Measurements from ENCODE around the gene OTUD4. TPM values are rescaled to one million over a fixed set of nuclear protein-coding genes. Genes with fewer than 3 reads are reported as not detected.
"Not testable (repeated sequence)": the region's sequence is repeated elsewhere in the genome, so short reads cannot be mapped to it uniquely, and the experiment has no call there.

Gene OTUD4
- polyA plus RNA-seq, 3 donors from 2014 or later: 3.0 to 13.0 (median 8.2) TPM

DNA sequence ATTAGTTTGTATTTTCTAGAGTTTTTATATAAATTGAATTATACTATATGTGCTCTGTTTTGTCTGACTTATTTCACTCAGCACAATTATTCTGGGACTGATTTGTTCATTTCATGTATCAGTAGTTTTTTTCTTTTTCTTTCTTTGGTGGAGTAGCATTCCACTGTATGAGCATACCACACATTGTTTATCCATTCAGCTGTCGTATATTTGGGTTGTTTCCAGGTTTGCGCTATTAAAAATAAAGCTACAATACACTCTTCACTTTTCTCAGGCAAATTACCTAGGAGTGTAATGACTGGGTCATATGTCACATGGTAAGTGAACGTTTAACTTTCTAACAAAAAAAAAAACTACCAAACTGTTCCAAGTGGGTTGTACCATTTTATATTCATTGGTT is 9.6 kb upstream of the OTUD4 start:
- Mint-ChIP-seq H3K4me1 (no peaks in the 10 kb centered on the region), H3K4me3 (no peak overlapping the region), H3K27ac (no peak overlapping the region), H3K27me3 (ENCODE audit: low read depth in 3 of 3) (peaks cover 2 to 3% (median 3%) of the 10 kb centered on the region in 3 donors), H3K9me3 (no peaks in the 10 kb centered on the region), H3K36me3 (peaks cover 0 to 5% (median 0%) of the 10 kb centered on the region in 3 donors)
- DNase-seq: no peak

DNA sequence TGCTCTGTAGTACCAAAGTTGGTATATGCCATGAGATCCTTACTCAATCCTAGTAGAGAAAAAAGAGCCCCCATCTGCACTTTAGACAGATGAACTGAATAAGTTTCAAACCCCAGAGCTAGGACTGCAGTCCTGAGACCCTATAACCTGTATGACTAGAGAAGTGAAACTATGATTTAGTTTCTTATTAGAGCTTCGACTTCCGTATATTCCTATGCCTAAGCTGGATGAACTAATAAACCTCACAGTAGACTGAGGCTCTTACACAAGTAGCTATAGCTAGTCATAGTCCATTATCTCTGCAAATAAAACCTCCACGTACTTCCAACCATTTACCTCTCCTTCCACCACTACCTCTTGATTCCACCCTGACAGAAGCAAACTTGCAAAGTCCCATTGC is 6.3 kb upstream of the OTUD4 start:
- no peaks in the 10 kb centered on the region for H3K9me3 Mint-ChIP-seq
- no peak overlapping the region for H3K4me3 Mint-ChIP-seq
- peaks cover 0 to 5% (median 0%) of the 10 kb centered on the region in 3 donors for H3K36me3 Mint-ChIP-seq
- peaks cover 0 to 4% of the 10 kb centered on the region in 2 donors for H3K4me1 Mint-ChIP-seq
- peaks cover 0 to 3% (median 2%) of the 10 kb centered on the region in 3 donors for H3K27me3 Mint-ChIP-seq (ENCODE audit: low read depth in 3 of 3)
- no peak overlapping the region for H3K27ac Mint-ChIP-seq
- no peak for DNase-seq

DNA sequence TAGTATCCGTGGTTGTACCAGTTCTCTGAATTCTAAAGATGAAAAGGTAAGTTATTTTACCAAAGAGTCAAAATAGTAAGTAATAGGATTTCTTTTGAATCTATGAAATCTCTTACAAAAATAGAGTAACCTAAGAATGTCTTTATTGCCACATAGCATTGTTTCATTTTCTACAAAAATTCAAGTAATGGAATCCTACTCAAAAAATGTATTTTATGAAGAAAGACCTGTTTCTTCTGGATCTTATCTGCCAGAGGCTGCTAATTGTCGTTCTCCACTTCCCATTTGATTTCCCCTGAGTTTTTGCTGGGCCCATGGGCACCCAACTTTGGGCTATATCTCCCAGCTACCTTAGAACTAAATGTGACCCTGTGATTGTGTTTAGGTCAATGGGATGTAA is 3.2 kb upstream of the OTUD4 start:
- no peak for DNase-seq

DNA sequence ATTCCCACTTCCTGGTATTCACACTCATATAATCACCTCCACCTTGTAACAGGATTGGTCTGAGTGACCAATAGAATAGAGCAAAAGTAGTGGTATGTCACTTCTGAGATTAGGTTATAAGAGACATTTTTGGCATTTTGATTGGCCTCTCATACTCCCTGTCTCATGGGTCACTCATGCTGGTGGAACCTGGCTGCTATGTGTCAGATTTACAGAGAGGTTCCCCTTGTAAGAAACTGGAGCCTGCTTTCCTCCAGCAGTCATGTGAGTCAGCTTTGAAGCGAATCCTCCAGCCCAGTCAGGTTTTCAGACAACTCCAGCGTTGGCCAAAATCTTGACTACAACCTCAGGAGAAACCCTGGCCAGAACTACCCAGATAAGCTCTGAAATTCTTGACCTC is 2.6 kb upstream of the OTUD4 start:
- Mint-ChIP-seq H3K27me3 (ENCODE audit: low read depth in 3 of 3) (peaks cover 0 to 18% (median 15%) of the 10 kb centered on the region in 3 donors), H3K36me3 (peaks cover 0 to 5% (median 0%) of the 10 kb centered on the region in 3 donors), H3K9me3 (no peaks in the 10 kb centered on the region), H3K4me1 (peaks cover 24 to 25% of the 10 kb centered on the region in 2 donors), H3K4me3 (peak overlapping the region in 1 of 5 donors; percentile 18), H3K27ac (no peak overlapping the region)
- DNase-seq: no peak

More for the DNA sequence above, 3.2 kb upstream of the OTUD4 start:
- peaks cover 0 to 5% (median 0%) of the 10 kb centered on the region in 3 donors for H3K36me3 Mint-ChIP-seq
- no peak overlapping the region for H3K4me3 Mint-ChIP-seq
- H3K27ac Mint-ChIP-seq: no peak overlapping the region
- H3K9me3 Mint-ChIP-seq: no peaks in the 10 kb centered on the region
- H3K4me1 Mint-ChIP-seq: peaks cover 19 to 20% of the 10 kb centered on the region in 2 donors
- peaks cover 0 to 15% (median 14%) of the 10 kb centered on the region in 3 donors for H3K27me3 Mint-ChIP-seq (ENCODE audit: low read depth in 3 of 3)

DNA sequence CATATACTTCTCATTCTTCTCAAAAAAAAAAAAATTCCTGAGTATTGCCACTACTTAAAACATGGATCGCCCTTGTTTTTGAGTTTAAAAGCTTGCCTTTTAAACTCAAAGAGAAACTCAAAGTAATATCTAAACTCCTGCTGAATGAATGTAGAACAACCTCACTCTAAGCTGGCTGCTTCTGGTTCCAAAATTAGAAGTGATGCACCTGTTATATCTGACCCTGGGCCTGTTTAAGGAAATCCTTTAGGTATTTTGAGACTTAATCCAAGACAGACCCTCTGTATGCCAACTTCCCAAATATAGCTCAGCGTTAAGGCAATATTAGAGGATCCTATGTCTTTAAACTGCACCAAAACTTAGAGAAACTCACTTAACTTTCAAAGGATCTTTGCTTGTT is 1.8 kb upstream of the OTUD4 start:
- H3K27ac Mint-ChIP-seq: peak overlapping the region in 2 of 6 donors; percentile 21 to 33
- peaks cover 0 to 21% (median 15%) of the 10 kb centered on the region in 3 donors for H3K27me3 Mint-ChIP-seq (ENCODE audit: low read depth in 3 of 3)
- H3K4me3 Mint-ChIP-seq: peak overlapping the region; percentile 52 to 61 (median 55)
- peaks cover 32 to 33% of the 10 kb centered on the region in 2 donors for H3K4me1 Mint-ChIP-seq
- H3K9me3 Mint-ChIP-seq: no peaks in the 10 kb centered on the region
- H3K36me3 Mint-ChIP-seq: peaks cover 0 to 5% (median 0%) of the 10 kb centered on the region in 3 donors
- no peak for DNase-seq

DNA sequence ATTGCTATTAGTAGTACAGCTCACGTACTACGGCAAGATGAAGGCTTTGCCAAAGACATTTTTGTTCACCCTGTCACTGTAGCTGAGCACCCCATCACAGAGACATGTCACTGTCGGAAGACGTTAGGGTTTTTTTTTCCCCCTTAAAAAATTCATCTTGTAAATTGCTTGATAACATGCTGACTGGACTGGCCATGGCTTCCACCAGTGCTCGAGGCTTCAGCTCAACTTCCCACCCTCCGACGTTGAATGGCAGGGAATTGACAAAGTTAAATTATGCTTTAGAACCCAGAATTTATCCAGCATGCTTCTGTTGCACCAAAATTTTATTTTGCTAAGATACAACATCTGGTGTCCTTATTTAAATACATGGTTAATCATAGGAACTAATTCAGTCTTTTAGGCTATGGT is 707 bp upstream of the OTUD4 start:
- Mint-ChIP-seq H3K27ac (peak overlapping the region; percentile 93 to 96 (median 94)), H3K36me3 (peaks cover 0 to 5% (median 0%) of the 10 kb centered on the region in 3 donors), H3K27me3 (ENCODE audit: low read depth in 3 of 3) (peaks cover 0 to 21% (median 15%) of the 10 kb centered on the region in 3 donors), H3K9me3 (no peaks in the 10 kb centered on the region), H3K4me1 (peaks cover 40% of the 10 kb centered on the region in 2 donors), H3K4me3 (peak overlapping the region; percentile 87 to 90 (median 89))
- DNase-seq: peak in 1 of 3 donors; percentile 1

DNA sequence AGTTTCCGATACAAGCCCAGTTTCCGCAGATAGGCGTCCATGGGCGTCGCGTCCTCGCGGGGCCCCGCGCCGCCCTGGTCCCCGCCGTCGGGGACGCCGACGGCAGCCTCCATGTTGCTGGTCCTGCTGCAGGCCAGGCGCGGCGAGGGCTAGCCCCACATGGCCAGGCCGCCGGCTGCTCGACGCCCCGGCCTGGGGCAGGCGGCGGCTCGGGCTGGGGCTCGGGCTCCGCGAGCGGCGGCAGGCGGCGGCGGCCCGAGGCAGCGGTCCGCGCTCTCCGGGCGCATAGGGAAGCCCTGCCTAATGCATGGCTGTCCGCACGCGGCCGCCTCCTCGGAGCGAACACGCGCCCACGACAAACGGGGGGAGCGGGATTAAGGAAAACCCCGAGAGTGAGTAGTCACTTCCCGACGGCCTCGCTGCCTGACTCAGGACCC is 510 bp downstream of the OTUD4 start:
- not testable (repeated sequence) for H3K9me3 Mint-ChIP-seq, H3K36me3 Mint-ChIP-seq, DNase-seq
- Mint-ChIP-seq H3K27me3 (ENCODE audit: low read depth in 3 of 3) (peaks cover 0 to 21% (median 13%) of the 10 kb centered on the region in 3 donors), H3K27ac (peak overlapping the region; percentile 80 to 100 (median 99)), H3K4me1 (peaks cover 47 to 48% of the 10 kb centered on the region in 2 donors), H3K4me3 (peak overlapping the region; percentile 77 to 97 (median 96))

DNA sequence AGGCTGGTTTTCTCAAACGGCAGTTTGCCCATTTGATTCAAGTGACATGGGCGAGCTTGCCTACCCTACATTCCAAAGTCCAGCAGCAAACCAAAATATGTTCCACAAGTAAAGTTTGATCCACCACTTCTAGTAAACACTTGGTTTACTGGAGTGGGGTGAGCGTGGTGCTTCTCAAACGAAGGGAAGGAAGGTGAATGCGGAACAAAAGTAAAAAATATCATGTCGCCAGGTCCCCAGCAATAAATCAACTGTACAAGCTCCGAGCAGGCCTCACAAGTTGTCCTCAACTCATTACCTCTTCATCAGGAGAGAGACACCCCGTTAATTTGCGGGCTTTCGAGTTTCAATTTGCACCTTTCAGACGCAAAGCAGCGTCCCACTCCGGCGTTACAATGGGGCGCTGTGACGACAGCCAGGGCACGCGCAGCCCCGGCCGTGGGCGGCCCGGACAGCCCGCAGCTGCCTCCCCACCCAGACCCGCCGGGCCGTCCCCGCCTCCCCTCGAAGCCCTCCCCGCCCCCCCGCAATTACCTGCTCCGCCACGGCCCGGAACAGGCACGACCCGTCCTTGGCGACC is 1.0 kb downstream of the OTUD4 start:
- Mint-ChIP-seq H3K4me3 (peak overlapping the region; percentile 93 to 97 (median 96)), H3K36me3 (peaks cover 0 to 3% (median 0%) of the 10 kb centered on the region in 3 donors), H3K27me3 (ENCODE audit: low read depth in 3 of 3) (peaks cover 0 to 21% (median 13%) of the 10 kb centered on the region in 3 donors), H3K9me3 (no peaks in the 10 kb centered on the region), H3K27ac (peak overlapping the region; percentile 94 to 100 (median 99)), H3K4me1 (peaks cover 52% of the 10 kb centered on the region in 2 donors)
- peak; percentile 83 to 87 (median 87) for DNase-seq

DNA sequence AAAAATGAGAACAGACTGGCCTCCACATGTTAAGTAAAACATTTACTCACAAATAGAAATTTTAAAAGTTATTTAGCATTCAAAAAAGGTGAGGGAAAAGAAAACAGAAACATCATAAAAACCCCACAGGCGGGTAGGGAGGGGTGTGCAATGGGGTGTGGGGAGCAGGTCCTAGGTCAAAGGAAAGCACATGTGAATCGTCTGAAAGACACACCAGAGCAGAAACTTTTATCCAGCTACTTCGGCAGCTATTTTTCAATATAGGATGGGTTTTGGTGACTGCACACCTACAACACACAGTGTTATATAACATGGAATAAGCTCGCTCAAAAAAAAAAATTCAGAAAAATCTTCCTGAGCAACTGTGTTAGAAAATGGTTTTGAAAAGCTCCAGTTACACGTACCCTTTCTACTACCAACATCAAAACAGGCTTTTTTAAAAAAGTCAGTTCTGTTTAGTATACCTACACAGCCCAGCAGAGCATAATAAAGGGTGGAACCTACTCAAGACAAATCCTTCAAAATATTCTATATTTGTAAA is 1.6 kb downstream of the OTUD4 start:
- H3K36me3 Mint-ChIP-seq: peaks cover 0 to 6% (median 0%) of the 10 kb centered on the region in 3 donors
- DNase-seq: peak; percentile 36 to 39 (median 38)
- no peaks in the 10 kb centered on the region for H3K9me3 Mint-ChIP-seq
- H3K4me1 Mint-ChIP-seq: peaks cover 55 to 56% of the 10 kb centered on the region in 2 donors
- H3K4me3 Mint-ChIP-seq: peak overlapping the region; percentile 93 to 97 (median 96)
- peak overlapping the region; percentile 94 to 100 (median 99) for H3K27ac Mint-ChIP-seq
- H3K27me3 Mint-ChIP-seq (ENCODE audit: low read depth in 3 of 3): peaks cover 0 to 21% (median 13%) of the 10 kb centered on the region in 3 donors

DNA sequence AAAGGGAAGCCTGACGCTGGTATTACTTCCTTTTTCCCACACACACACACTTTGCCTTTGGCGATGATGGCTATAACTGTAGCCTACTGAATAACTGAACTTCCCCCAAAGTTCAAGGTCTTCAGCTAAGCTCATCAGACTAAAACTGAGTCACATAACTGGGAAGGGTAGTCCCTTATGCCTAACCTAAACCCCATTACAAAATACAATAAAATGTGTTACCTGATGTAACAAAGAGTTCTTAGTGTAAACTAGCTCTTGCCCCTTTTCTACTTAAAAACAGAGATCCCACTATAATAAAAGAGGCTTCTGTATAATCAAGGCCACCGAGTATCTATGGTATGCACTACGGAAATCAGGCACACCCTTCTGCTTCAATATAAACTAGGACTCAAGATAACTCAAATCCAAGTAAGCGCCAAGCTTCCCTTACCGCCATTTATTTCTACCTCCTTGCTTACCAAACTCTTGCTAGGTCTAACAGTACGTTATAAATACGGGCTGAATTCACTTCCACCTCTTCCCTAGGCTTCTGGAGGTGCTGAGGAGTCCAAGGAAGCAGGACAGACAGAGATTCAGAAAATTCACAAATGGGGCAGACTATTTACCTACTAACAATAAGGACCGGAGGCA is 2.4 kb downstream of the OTUD4 start:
- H3K4me3 Mint-ChIP-seq: peak overlapping the region; percentile 93 to 97 (median 96)
- peaks cover 0 to 10% (median 4%) of the 10 kb centered on the region in 3 donors for H3K36me3 Mint-ChIP-seq
- H3K27ac Mint-ChIP-seq: peak overlapping the region; percentile 94 to 100 (median 99)
- H3K27me3 Mint-ChIP-seq (ENCODE audit: low read depth in 3 of 3): peaks cover 0 to 21% (median 13%) of the 10 kb centered on the region in 3 donors
- H3K4me1 Mint-ChIP-seq: peaks cover 58 to 63% of the 10 kb centered on the region in 2 donors
- peak; percentile 6 to 14 (median 11) for DNase-seq
- no peaks in the 10 kb centered on the region for H3K9me3 Mint-ChIP-seq

DNA sequence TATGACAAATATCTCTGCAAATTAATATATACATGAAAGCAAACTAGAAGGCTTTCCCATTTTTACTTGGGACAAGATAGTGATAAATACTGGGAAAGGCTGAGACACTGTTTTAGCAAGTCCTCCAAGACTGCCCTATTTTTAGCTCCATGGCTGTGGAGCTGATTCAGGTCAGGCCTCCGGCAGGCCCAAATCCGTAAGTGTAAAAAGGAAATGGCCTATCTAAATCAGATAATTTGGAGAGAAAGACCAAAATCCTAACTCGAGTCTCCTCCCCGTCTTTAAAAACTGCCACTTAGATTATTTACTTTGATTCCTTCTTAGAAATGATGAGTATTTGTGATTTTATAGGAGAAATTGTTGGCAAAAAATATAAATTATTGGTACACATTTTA is 2.9 kb downstream of the OTUD4 start:
- Mint-ChIP-seq H3K36me3 (peaks cover 0 to 10% (median 4%) of the 10 kb centered on the region in 3 donors), H3K4me3 (peak overlapping the region; percentile 93 to 97 (median 96)), H3K4me1 (peaks cover 60 to 68% of the 10 kb centered on the region in 2 donors), H3K27ac (peak overlapping the region; percentile 94 to 100 (median 99)), H3K27me3 (ENCODE audit: low read depth in 3 of 3) (peaks cover 0 to 21% (median 13%) of the 10 kb centered on the region in 3 donors), H3K9me3 (no peaks in the 10 kb centered on the region)
- DNase-seq: peak in 1 of 3 donors; percentile 8

DNA sequence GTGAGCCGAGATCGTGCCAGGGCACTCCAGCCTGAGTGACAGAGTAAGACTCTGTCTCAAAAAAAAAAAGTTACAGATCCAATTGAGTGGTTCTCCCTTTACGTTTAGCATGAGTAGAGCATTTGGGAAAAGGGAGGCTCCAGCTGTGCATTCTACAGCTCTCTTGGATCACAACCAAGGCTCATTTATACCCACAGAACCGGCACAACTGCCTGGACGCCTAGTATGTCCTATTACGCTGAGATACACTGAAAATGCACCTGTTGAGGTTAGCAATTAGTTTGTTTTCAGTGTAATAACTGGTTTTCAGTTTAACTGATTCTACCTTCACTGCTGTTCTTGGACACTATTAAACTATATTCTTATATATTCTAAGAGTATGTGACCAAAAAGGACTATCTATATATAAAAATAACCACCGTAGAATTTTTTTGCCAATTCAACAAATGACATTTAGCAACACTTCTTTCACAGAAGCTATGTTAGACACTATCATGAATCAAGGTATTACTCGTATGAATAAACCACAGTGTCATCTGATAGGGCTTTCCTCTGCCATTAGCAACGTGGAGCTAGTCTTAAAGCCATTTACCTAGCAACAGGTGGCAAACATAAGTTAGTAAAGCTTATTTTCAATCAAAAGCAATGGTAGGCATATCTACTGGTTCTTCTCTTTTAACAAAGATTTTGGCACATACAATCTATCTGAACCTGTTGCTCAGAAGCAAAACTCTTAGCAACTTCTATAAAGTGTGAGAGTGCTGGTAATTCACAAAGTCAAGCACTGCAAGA is 3.6 kb downstream of the OTUD4 start:
- peaks cover 0 to 21% (median 13%) of the 10 kb centered on the region in 3 donors for H3K27me3 Mint-ChIP-seq (ENCODE audit: low read depth in 3 of 3)
- H3K9me3 Mint-ChIP-seq: no peaks in the 10 kb centered on the region
- H3K27ac Mint-ChIP-seq: peak overlapping the region; percentile 94 to 100 (median 99)
- H3K36me3 Mint-ChIP-seq: peaks cover 1 to 10% (median 6%) of the 10 kb centered on the region in 3 donors
- H3K4me3 Mint-ChIP-seq: peak overlapping the region; percentile 93 to 97 (median 96)
- peak in 2 of 3 donors; percentile 7 to 9 for DNase-seq
- peaks cover 59 to 74% of the 10 kb centered on the region in 2 donors for H3K4me1 Mint-ChIP-seq

DNA sequence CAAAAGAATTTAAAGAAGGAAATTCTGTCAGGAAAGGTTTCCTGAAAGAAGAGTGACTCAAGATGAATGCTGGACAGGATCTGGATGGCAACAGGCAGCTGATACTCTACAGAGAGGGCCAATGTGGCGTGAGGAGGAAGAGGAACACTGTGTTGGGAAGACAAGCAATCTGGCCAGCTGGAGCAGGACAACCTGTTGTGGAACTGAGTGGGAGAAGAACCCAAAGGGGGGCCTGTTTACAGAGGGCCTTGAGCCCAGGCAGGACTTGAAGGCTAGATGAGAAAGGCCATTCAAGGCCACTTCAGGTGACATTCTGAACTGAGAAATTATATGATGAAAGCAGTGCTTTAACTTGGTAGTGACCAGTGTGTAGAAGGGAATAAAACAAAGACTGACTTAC is 8.5 kb downstream of the OTUD4 start:
- Mint-ChIP-seq H3K4me1 (peaks cover 36 to 69% of the 10 kb centered on the region in 2 donors), H3K9me3 (no peaks in the 10 kb centered on the region), H3K36me3 (peaks cover 12 to 15% (median 13%) of the 10 kb centered on the region in 3 donors), H3K27me3 (ENCODE audit: low read depth in 3 of 3) (peaks cover 0 to 4% (median 0%) of the 10 kb centered on the region in 3 donors), H3K4me3 (no peak overlapping the region), H3K27ac (peak overlapping the region in 3 of 6 donors; percentile 5 to 91 (median 39))
- DNase-seq: no peak

Data from immature natural killer cell (primary cell).